ENCODE measurements around the gene CD69. TPM values are rescaled to one million over a fixed set of nuclear protein-coding genes. Genes with fewer than 3 reads are reported as not detected.

The CD69 gene
- total and polyA plus RNA-seq, 2 donors (not counting 1 experiment from before 2014, with no cell fraction given) = 45.1 to 997 TPM

GRCh38 chr12:9755035-9755434, 5.7 kb downstream of the CD69 start:
- Histone ChIP-seq H3K9ac (ENCODE audit: low read length) (no peak overlapping the region), H3K79me2 (ENCODE audit: control insufficient read depth, insufficient read depth, low read length) (peaks cover 52% of the 10 kb centered on the region), H2AFZ (ENCODE audit: insufficient read depth, low read depth, low read length, poor library complexity, severe bottlenecking) (no peak overlapping the region), H3K9me3 (ENCODE audit: control extremely low read depth in 1 of 3, control insufficient read depth in 2 of 3, insufficient read depth in 1 of 3, low read length in 2 of 3) (no peaks in the 10 kb centered on the region), H4K20me1 (ENCODE audit: control insufficient read depth, insufficient read depth, low read length, poor library complexity, severe bottlenecking) (peaks cover 51% of the 10 kb centered on the region), H3K36me3 (replicated peaks in 1 of 2; ENCODE audit: control extremely low read depth in 1 of 2, control insufficient read depth in 1 of 2, extremely low read depth in 1 of 2, insufficient read depth in 2 of 2, low read length in 1 of 2) (peaks cover 22 to 45% of the 10 kb centered on the region in 2 experiments), H3K27ac (ENCODE audit: low read length in 2 of 2) (no peak overlapping the region), H3K27me3 (replicated peaks in 1 of 4; ENCODE audit: control extremely low read depth in 1 of 4, control insufficient read depth in 3 of 4, insufficient read depth in 4 of 4, low read length in 3 of 4) (no peaks in the 10 kb centered on the region), H3K4me3 (ENCODE audit: control extremely low read depth in 1 of 5, extremely low read depth in 1 of 5, insufficient read depth in 1 of 5, low read depth in 2 of 5, low read length in 4 of 5) (no peak overlapping the region), H3K4me1 (ENCODE audit: control insufficient read depth in 2 of 2, insufficient read depth in 2 of 2, low read length in 2 of 2) (peaks cover 26 to 32% of the 10 kb centered on the region in 2 donors), H3K4me2 (replicated peaks; ENCODE audit: low read depth, low read length, poor library complexity, severe bottlenecking) (no peak overlapping the region)
- Mint-ChIP-seq H3K4me1 (peaks cover 56% of the 10 kb centered on the region), H3K4me3 (no peak overlapping the region), H3K9me3 (ENCODE audit: insufficient read depth) (no peaks in the 10 kb centered on the region), H3K27ac (peak overlapping the region; percentile 41), H3K27me3 (no peaks in the 10 kb centered on the region)
- no peak for TF ChIP-seq EZH2 (IDR thresholded peaks at IDR 0.05; ENCODE audit: borderline replicate concordance, insufficient read depth, low read depth, low read length, poor library complexity, severe bottlenecking)
- TF ChIP-seq, protein P1, sequence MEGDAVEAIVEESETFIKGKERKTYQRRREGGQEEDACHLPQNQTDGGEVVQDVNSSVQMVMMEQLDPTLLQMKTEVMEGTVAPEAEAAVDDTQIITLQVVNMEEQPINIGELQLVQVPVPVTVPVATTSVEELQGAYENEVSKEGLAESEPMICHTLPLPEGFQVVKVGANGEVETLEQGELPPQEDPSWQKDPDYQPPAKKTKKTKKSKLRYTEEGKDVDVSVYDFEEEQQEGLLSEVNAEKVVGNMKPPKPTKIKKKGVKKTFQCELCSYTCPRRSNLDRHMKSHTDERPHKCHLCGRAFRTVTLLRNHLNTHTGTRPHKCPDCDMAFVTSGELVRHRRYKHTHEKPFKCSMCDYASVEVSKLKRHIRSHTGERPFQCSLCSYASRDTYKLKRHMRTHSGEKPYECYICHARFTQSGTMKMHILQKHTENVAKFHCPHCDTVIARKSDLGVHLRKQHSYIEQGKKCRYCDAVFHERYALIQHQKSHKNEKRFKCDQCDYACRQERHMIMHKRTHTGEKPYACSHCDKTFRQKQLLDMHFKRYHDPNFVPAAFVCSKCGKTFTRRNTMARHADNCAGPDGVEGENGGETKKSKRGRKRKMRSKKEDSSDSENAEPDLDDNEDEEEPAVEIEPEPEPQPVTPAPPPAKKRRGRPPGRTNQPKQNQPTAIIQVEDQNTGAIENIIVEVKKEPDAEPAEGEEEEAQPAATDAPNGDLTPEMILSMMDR (IDR thresholded peaks at IDR 0.05) = no peak
- DNase-seq (no peak), ATAC-seq (ENCODE audit: low read depth) (no peak)
- intact Hi-C loops (cut with micrococcal nuclease) = no loop called here
- ChIA-PET POLR2A (no interaction called here), CTCF (interaction anchor here (1.0 to 21.1 kb wide), 8 partner anchors 8 to 121 kb away, joined by 3 to 629 read pairs (median 6); no protein-coding TSS in a partner anchor)

DNA sequence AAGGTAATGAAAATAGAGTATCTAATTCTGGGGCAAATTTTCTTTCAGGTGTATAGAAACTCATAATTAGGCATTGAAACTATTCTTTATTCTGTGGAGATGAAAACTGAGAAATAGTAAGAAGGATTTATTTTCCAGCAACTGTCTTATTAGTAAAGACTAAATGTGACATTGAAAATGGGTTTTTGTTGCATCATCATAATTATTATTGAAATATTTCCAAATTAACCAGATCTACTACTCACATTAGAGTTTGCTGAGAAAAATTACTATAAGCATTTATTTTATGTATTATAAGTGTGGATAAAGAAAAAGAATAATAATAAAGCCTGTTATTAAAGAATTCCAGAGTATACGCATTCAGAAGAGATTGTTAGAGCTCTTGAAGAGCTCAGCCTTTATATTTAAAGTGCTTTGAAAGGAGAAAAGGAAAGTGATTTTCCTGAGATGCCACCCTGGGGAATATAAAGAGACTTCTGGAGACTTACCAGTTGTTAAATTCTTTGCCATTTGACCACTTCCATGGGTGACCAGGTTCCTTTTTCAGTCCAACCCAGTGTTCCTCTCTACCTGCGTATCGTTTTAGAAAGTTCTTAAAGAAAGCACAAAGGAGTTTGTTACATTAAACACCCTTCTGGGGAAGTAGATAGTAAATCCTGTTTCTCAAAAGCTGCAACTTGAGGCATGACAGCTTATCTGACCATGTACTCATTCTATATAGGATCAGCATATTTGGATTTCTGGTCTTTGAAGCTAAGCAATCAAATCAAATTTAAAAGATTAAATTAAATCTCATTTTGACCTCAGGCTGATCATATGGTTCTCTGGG, 6.4 kb downstream of the CD69 start:
- no peak for DNase-seq
- intact Hi-C loops (cut with micrococcal nuclease) = loop anchor here (5.0 kb wide), 1 partner anchor 188 kb away; no protein-coding TSS in a partner anchor
- H3K4me2 ChIP-seq (replicated peaks; ENCODE audit: low read depth, low read length, poor library complexity, severe bottlenecking) = no peak overlapping the region
- no peaks in the 10 kb centered on the region for H3K9me3 ChIP-seq (ENCODE audit: control extremely low read depth in 1 of 3, control insufficient read depth in 2 of 3, insufficient read depth in 1 of 3, low read length in 2 of 3)
- H3K9ac ChIP-seq (ENCODE audit: low read length) = no peak overlapping the region
- peaks cover 22 to 45% of the 10 kb centered on the region in 2 experiments for H3K36me3 ChIP-seq (replicated peaks in 1 of 2; ENCODE audit: control extremely low read depth in 1 of 2, control insufficient read depth in 1 of 2, extremely low read depth in 1 of 2, insufficient read depth in 2 of 2, low read length in 1 of 2)
- ATAC-seq (ENCODE audit: low read depth) = no peak
- TF ChIP-seq, protein P1 (IDR thresholded peaks at IDR 0.05) = no peak
- no peak for TF ChIP-seq EZH2 (IDR thresholded peaks at IDR 0.05; ENCODE audit: borderline replicate concordance, insufficient read depth, low read depth, low read length, poor library complexity, severe bottlenecking)
- Mint-ChIP-seq H3K9me3 (ENCODE audit: insufficient read depth) (no peaks in the 10 kb centered on the region), H3K27ac (peak overlapping the region; percentile 65), H3K4me1 (peaks cover 53% of the 10 kb centered on the region), H3K27me3 (no peaks in the 10 kb centered on the region), H3K4me3 (no peak overlapping the region)
- peaks cover 45% of the 10 kb centered on the region for H4K20me1 ChIP-seq (ENCODE audit: control insufficient read depth, insufficient read depth, low read length, poor library complexity, severe bottlenecking)
- CTCF ChIA-PET = interaction anchor here (1.0 to 21.1 kb wide), 11 partner anchors 8 to 121 kb away, joined by 3 to 629 read pairs (median 4); no protein-coding TSS in a partner anchor
- peaks cover 45% of the 10 kb centered on the region for H3K79me2 ChIP-seq (ENCODE audit: control insufficient read depth, insufficient read depth, low read length)
- H3K27ac ChIP-seq (ENCODE audit: low read length in 2 of 2) = no peak overlapping the region
- no peak overlapping the region for H3K4me3 ChIP-seq (ENCODE audit: control extremely low read depth in 1 of 5, extremely low read depth in 1 of 5, insufficient read depth in 1 of 5, low read depth in 2 of 5, low read length in 4 of 5)
- peaks cover 26 to 32% of the 10 kb centered on the region in 2 donors for H3K4me1 ChIP-seq (ENCODE audit: control insufficient read depth in 2 of 2, insufficient read depth in 2 of 2, low read length in 2 of 2)
- H3K27me3 ChIP-seq (replicated peaks in 1 of 4; ENCODE audit: control extremely low read depth in 1 of 4, control insufficient read depth in 3 of 4, insufficient read depth in 4 of 4, low read length in 3 of 4) = no peaks in the 10 kb centered on the region
- POLR2A ChIA-PET = no interaction called here
- 80% methylated on average over 3 of the region's 3 CpGs for WGBS (ENCODE audit: insufficient coverage)
- H2AFZ ChIP-seq (ENCODE audit: insufficient read depth, low read depth, low read length, poor library complexity, severe bottlenecking) = no peak overlapping the region
